ENCODE results near the gene CCDC8. TPM values are rescaled to one million over a fixed set of nuclear protein-coding genes. Genes with fewer than 3 reads are reported as not detected.

CCDC8 gene
- total and polyA plus RNA-seq, 2 experiments from 2014 or later: 5.6 to 16.5 TPM

GRCh38 chr19:46380690-46381089, 32.7 kb downstream of the CCDC8 start (continued):
- TF ChIP-seq, protein P1, sequence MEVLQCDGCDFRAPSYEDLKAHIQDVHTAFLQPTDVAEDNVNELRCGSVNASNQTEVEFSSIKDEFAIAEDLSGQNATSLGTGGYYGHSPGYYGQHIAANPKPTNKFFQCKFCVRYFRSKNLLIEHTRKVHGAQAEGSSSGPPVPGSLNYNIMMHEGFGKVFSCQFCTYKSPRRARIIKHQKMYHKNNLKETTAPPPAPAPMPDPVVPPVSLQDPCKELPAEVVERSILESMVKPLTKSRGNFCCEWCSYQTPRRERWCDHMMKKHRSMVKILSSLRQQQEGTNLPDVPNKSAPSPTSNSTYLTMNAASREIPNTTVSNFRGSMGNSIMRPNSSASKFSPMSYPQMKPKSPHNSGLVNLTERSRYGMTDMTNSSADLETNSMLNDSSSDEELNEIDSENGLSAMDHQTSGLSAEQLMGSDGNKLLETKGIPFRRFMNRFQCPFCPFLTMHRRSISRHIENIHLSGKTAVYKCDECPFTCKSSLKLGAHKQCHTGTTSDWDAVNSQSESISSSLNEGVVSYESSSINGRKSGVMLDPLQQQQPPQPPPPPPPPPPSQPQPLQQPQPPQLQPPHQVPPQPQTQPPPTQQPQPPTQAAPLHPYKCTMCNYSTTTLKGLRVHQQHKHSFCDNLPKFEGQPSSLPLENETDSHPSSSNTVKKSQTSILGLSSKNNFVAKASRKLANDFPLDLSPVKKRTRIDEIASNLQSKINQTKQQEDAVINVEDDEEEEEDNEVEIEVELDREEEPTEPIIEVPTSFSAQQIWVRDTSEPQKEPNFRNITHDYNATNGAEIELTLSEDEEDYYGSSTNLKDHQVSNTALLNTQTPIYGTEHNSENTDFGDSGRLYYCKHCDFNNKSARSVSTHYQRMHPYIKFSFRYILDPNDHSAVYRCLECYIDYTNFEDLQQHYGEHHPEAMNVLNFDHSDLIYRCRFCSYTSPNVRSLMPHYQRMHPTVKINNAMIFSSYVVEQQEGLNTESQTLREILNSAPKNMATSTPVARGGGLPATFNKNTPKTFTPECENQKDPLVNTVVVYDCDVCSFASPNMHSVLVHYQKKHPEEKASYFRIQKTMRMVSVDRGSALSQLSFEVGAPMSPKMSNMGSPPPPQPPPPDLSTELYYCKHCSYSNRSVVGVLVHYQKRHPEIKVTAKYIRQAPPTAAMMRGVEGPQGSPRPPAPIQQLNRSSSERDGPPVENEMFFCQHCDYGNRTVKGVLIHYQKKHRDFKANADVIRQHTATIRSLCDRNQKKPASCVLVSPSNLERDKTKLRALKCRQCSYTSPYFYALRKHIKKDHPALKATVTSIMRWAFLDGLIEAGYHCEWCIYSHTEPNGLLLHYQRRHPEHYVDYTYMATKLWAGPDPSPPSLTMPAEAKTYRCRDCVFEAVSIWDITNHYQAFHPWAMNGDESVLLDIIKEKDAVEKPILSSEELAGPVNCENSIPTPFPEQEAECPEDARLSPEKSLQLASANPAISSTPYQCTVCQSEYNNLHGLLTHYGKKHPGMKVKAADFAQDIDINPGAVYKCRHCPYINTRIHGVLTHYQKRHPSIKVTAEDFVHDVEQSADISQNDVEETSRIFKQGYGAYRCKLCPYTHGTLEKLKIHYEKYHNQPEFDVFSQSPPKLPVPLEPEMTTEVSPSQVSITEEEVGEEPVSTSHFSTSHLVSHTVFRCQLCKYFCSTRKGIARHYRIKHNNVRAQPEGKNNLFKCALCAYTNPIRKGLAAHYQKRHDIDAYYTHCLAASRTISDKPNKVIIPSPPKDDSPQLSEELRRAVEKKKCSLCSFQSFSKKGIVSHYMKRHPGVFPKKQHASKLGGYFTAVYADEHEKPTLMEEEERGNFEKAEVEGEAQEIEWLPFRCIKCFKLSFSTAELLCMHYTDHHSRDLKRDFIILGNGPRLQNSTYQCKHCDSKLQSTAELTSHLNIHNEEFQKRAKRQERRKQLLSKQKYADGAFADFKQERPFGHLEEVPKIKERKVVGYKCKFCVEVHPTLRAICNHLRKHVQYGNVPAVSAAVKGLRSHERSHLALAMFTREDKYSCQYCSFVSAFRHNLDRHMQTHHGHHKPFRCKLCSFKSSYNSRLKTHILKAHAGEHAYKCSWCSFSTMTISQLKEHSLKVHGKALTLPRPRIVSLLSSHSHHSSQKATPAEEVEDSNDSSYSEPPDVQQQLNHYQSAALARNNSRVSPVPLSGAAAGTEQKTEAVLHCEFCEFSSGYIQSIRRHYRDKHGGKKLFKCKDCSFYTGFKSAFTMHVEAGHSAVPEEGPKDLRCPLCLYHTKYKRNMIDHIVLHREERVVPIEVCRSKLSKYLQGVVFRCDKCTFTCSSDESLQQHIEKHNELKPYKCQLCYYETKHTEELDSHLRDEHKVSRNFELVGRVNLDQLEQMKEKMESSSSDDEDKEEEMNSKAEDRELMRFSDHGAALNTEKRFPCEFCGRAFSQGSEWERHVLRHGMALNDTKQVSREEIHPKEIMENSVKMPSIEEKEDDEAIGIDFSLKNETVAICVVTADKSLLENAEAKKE (CRISPR knock-in tag; IDR thresholded peaks at IDR 0.05): no peak
- no peak for TF ChIP-seq EZH2phosphoT487 (IDR thresholded peaks at IDR 0.05; ENCODE audit: unreplicated experiment)

GRCh38 chr19:46378268-46378667, 35.1 kb downstream of the CCDC8 start:
- no peak overlapping the region for H2AFZ ChIP-seq
- peaks cover 66% of the 10 kb centered on the region for H3K36me3 Mint-ChIP-seq (ENCODE audit: low read depth)
- no peak for TF ChIP-seq REST (IDR thresholded peaks at IDR 0.05; ENCODE audit: unreplicated experiment)
- TF ChIP-seq, protein P1 (CRISPR knock-in tag; IDR thresholded peaks at IDR 0.05): no peak
- no peak for TF ChIP-seq POLR2AphosphoS5 (IDR thresholded peaks at IDR 0.05; ENCODE audit: low read depth)
- no peak for TF ChIP-seq EZH2phosphoT487 (IDR thresholded peaks at IDR 0.05; ENCODE audit: unreplicated experiment)
- no peak for TF ChIP-seq EZH2 (IDR thresholded peaks at IDR 0.05; ENCODE audit: low read depth, unreplicated experiment)
- TF ChIP-seq NANOG (IDR thresholded peaks at IDR 0.05; ENCODE audit: borderline replicate concordance): no peak

More at GRCh38 chr19:46378268-46378667, 35.1 kb downstream of the CCDC8 start:
- no peak overlapping the region for H3K4me2 ChIP-seq
- H3K4me1 ChIP-seq (ENCODE audit: insufficient read depth): peaks cover 12% of the 10 kb centered on the region
- H3K27ac Mint-ChIP-seq: no peak overlapping the region
- no peak overlapping the region for H3K27ac ChIP-seq (ENCODE audit: low read depth)
- no peaks in the 10 kb centered on the region for H3K27me3 ChIP-seq (ENCODE audit: insufficient read depth)
- no peaks in the 10 kb centered on the region; the same call in 1 of the 2 replicates for H3F3A ChIP-seq (replicated peaks; ENCODE audit: low read depth)
- H3K4me3 ChIP-seq: no peak overlapping the region
- no peak for DNase-seq (ENCODE audit: low spot score)
- peaks cover 10% of the 10 kb centered on the region; the same call in 1 of the 2 replicates for H3K36me3 ChIP-seq (ENCODE audit: insufficient read depth)
- ATAC-seq: no peak
- H3K9me3 Mint-ChIP-seq: no peaks in the 10 kb centered on the region
- peaks cover 8% of the 10 kb centered on the region for H3K27me3 Mint-ChIP-seq (ENCODE audit: insufficient read depth, low read depth, poor library complexity)
- H3K9me2 ChIP-seq (ENCODE audit: insufficient read depth): no peaks in the 10 kb centered on the region
- peaks cover 52% of the 10 kb centered on the region for H3K79me2 ChIP-seq (replicated peaks; ENCODE audit: insufficient read depth)
- peaks cover 20% of the 10 kb centered on the region for H4K20me1 ChIP-seq (replicated peaks; ENCODE audit: insufficient read depth)
- H3K4me3 Mint-ChIP-seq: no peak overlapping the region
- peaks cover 21% of the 10 kb centered on the region for H3K4me1 Mint-ChIP-seq
